DOHH2 (cell line): Measurements from ENCODE around the gene ERBB2.

Source experiments
- EZH2phosphoT487 ChIP-seq: fragments of 200-600 bp; sonication (generic); IDR thresholded peaks from 2 replicates; pipeline ENCODE4 v1.6.1; 2017; ENCODE audit warnings: borderline replicate concordance, mild to moderate bottlenecking, antibody characterized with exemption, low read length, moderate library complexity, mixed read lengths
- TF ChIP-seq, protein P1 (sequence below): fragments of 200-600 bp; sonication (generic); IDR thresholded peaks from one replicate; pipeline ENCODE4 v1.5.1; 2014; ENCODE audit warnings: antibody characterized with exemption, mild to moderate bottlenecking, low read depth, low read length; ENCODE audit not compliant: poor library complexity, severe bottlenecking

DNA sequence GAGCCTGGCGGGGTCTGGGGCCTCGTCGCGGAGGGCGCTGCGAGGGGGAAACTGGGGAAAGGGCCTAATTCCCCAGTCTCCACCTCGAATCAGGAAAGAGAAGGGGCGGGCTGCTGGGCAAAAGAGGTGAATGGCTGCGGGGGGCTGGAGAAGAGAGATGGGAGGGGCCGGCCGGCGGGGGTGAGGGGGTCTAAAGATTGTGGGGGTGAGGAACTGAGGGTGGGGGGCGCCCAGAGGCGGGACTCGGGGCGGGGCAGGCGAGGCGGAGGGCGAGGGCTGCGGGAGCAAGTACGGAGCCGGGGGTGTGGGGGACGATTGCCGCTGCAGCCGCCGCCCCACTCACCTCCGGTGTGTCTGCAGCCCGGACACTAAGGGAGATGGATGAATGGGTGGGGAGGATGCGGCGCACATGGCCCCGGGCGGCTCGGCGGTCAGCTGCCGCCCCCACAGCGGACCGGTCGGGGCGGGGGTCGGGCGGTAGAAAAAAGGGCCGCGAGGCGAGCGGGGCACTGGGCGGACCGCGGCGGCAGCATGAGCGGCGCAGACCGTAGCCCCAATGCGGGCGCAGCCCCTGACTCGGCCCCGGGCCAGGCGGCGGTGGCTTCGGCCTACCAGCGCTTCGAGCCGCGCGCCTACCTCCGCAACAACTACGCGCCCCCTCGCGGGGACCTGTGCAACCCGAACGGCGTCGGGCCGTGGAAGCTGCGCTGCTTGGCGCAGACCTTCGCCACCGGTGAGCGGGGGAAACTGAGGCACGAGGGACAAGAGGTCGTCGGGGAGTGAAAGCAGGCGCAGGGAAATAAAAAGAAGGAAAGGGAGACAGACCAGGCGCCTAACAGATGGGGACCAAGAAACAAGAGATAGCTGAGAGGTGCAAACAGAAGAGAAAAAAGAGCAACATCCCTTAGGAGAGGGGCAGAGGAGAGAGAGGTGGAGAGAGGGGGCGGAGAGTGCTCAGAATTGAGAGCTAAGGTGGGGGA lies 31.6 kb upstream of the ERBB2 start, which contains the start of gene PNMT:
- TF ChIP-seq, protein P1, sequence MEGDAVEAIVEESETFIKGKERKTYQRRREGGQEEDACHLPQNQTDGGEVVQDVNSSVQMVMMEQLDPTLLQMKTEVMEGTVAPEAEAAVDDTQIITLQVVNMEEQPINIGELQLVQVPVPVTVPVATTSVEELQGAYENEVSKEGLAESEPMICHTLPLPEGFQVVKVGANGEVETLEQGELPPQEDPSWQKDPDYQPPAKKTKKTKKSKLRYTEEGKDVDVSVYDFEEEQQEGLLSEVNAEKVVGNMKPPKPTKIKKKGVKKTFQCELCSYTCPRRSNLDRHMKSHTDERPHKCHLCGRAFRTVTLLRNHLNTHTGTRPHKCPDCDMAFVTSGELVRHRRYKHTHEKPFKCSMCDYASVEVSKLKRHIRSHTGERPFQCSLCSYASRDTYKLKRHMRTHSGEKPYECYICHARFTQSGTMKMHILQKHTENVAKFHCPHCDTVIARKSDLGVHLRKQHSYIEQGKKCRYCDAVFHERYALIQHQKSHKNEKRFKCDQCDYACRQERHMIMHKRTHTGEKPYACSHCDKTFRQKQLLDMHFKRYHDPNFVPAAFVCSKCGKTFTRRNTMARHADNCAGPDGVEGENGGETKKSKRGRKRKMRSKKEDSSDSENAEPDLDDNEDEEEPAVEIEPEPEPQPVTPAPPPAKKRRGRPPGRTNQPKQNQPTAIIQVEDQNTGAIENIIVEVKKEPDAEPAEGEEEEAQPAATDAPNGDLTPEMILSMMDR: peak; percentile 85
- no peak for TF ChIP-seq EZH2phosphoT487
